ENCODE measurements around the gene CELSR1.

Gene CELSR1

GRCh38 chr22:46549971-46550641, 12.7 kb upstream of the CELSR1 start:
- DNase-seq: no peak

GRCh38 chr22:46549563-46549840, 12.1 kb upstream of the CELSR1 start:
- DNase-seq: no peak

DNA sequence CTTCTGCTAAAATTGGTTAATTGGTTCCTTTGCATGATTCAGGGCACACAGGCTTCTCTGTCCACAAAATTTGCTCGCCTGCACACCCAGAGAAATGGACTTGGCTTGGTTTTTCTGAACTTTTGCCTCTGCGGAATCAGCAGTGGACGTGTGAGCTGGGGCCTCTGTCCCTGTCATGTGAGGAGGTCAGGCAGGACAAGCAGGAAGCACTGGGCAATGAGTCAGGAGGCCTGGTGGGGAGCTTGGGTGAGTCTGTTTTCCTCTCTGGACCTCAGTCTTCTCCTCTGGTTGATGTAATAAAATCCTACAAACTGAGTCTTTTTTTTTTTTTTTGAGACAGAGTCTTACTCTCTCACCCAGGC, 10.4 kb upstream of the CELSR1 start:
- DNase-seq: no peak

DNA sequence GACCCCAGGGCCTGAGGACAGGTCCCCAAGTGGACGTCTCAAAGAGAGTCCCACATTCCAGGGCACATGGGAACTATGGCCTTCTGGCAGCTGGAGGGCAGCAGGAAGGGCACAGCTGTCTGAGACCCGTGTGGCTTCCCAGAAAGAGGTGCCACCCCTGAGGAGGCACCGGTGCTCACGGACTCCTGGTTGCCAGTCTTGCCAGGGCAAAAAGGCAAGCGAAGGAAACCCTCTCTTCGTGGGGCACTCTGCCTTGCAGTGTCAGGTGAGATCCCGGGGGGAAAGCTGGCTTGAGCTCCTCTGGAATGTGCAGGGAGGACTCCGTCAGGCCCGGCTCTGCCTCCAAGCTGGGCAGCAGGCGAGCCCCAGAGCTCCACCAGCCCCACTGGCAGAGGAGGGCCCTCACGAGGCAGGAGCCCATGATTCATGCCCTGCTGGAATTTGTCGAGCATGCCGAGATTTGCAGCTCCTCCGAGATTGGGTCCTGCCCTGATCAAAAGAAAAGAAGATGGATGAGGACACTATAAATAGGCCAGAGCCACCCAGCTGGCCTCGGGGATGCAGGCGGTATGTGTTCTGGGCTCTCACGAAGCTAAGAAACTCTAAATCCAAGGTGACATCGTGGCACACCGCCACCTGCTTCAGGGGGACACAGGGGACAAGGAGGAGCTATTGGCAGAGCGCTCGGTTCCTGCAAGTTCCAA, 9.9 kb upstream of the CELSR1 start:
- DNase-seq: no peak

GRCh38 chr22:46546466-46547178, 9.2 kb upstream of the CELSR1 start:
- DNase-seq: no peak

DNA sequence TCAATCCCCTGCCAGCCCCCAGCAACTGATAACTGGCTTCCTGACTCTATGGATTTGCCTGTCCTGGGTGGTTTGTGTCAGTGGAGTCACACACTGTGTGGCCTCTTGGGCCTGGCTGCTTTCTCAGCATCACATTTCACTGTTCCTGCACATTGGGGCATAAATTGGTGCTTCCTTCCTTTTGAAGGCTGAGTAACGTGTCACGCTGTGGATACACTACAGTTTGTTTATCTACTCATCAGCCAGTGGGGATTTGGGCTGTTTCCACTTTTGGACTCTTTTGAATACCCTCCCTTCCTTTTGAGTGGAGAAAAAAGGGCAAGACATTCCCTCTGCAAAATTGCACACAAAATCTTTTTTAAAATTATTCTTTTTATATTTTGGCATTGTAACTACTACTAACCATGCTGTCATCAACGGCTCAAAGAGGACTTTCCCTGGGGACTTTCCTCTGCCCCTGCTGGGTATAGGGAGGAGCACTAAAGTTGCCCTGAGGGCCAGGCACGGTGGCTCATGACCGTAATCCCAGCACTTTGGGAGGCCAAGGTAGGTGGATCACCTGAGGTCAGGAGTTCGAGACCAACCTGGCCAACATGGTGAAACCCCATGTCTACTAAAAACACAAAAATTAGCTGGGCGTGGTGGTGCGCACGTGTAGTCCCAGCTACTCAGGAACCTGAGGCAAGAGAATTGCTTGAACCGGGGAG, 7.8 kb upstream of the CELSR1 start:
- no peak for DNase-seq

- peak; percentile 17 to 56 (median 36) for DNase-seq
These were observed 4.9 kb upstream of the CELSR1 start for GRCh38 chr22:46542011-46542985.

GRCh38 chr22:46541536-46541935, 4.1 kb upstream of the CELSR1 start:
- DNase-seq: no peak

GRCh38 chr22:46540874-46541273, 3.5 kb upstream of the CELSR1 start:
- no peak for DNase-seq

GRCh38 chr22:46539169-46539568, 1.7 kb upstream of the CELSR1 start:
- DNase-seq: no peak

DNA sequence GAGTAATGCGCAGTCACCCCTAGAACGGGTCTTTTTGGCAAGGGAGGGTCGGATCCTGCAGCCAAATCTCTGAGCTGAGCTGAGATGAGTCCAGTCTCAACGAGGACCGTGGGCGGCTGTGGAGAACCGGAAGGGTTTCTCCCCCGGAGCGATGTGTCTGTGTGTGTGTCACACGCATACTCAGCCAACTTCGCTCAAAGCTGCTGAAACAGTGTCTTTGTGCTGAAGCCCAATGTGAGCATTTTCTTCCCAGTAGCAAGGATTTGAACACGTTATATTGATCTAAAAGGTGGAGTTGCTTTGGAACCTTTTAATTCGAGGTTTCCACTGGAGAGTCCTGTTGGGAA, 1.4 kb upstream of the CELSR1 start:
- DNase-seq: no peak

DNA sequence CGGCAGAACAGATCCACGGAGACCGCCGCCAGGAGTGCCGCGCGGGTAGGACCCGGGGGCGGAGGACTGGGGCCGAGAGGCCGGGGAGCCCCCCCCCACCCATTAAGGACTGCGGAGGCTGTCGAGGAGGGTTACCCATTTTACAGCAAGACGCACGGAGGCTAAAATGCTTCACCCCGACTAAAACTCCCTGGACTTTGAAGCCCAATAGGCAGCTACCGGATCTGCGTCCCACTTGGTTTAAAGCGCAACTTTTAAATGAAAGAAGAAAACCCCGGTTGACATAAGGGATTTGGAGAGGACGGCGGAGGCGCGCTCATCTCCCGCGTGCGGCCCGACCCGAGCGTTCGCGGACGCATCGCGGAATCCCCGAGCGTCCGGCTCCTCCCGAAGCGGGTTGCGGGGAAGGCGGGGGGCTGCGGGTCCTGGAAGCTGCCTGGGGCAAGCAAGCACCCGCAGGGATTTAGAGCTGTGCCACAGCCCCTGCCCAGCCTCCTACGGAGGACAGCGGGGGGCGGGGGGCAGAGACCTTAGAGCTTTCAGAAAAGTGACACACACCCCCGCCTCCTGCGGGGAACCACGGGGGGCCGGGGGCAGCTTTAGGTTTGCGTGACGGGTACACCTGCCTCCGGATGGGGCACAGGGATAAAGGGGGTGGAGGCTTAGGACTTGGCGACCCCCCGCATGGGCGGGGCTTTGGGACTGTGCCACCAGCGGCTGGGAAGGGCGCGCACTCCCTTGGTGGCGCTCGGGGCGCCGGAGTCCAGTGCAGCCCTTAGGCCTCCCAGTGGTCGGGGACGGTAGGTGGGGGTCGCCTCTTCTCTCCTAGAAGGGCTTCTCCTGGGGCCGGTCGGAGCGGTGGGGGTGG, 760 bp upstream of the CELSR1 start:
- no peak for DNase-seq

DNA sequence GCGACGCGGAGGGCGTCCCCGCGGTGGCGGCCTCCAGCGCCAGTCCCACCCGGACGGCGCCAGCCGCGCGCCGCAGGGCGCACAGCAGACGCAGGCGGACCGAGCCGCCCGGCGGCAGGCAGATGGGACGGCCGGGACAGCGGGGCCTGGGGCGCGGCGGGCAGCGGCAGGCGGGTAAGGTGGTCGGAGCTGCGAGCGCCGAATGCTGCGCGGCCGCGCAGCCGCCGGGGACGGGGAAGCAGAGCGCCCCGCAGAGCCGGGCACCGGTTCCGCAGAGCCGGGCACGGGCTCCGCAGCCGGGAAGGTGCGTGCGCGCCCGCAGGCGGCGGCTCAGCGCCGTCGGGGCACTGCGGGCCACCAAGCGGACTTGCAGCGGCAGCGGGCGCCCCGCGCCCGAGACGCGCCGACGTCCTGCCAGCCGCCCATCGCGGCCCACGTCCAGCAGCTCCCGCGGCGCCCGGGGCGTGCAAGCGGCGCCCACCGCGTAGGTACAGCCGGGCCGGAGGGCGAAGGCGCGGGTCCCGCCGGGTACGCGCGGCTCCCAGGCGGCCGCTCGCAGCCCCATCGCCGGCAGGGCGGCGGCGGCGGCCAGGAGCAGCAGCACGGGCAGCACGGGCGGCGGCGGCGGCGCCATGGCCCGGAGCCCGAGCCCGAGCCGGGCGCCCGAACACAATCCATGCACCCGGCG, 739 bp downstream of the CELSR1 start:
- DNase-seq: no peak

GRCh38 chr22:46535876-46536536, 1.4 kb downstream of the CELSR1 start:
- DNase-seq: no peak

DNA sequence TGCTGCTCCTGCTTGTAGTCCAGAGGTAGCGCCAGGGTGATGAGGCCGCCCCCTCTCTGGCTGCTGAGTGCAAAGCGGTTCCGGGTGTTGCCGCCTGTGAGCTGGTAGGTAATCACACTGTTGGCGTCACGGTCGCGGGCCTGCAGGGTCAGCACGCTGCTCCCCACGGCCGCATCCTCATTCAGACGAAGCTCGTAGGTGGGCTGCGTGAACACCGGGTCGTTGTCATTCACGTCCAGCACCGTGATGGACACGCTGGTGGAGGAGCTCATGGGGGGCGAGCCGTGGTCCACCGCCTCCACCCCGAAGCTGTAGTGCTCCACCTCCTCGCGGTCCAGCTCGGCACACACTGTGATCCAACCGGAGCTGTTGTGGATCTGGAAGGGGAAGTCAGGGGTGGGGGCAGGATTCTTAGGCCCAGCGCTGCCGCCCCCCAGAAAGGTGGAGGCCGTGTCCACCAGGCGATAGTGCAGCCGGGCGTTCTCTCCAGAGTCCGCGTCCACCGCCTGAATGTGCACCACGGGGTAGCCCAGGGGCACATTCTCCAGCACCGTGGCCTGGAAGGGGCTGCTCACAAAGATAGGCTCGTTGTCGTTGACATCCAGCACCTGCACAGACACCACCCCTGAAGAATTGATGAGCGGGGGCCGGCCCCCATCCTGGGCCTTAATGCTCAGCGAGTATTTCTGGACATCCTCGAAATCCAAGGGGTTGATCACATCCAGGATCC, 2.4 kb downstream of the CELSR1 start:
- DNase-seq: no peak

- no peak for DNase-seq
These were observed 3.1 kb downstream of the CELSR1 start for GRCh38 chr22:46534177-46534776.

GRCh38 chr22:46533070-46533833, 4.2 kb downstream of the CELSR1 start:
- no peak for DNase-seq

DNA sequence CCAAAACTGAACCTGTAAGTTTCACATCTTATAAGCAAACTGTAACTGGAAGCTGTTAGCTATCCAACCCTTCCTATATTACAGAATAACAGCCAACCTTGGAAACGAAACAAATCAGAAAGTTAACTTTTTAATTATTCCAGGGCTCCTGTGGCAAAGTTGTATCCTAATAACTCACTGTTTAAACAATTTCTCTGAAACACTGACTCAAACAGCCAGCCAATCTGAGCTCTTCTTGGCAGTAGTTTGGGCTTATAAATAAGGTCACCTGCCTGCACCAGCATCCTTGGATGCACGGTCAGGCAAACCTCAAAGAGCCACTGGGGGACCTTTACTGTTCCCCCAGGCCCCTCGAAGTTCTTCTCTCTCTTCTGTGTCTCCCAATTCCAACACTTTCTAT, 5.0 kb downstream of the CELSR1 start:
- DNase-seq: no peak
